Endothelial cell of umbilical vein (primary cell): ENCODE measurements around the gene TTLL5. TPM values are rescaled to one million over a fixed set of nuclear protein-coding genes. Genes with fewer than 3 reads are reported as not detected.

Experiments
- BruUV-seq: library from RNA; stranded (reverse); fragments of 400-500 nt; replicated peaks from 2 replicates; lab custom pipeline; 2021; lab: Mats Ljungman, UMichigan
- CTCF ChIA-PET: fragments of 300-600, 350-600 bp; sonication (Branson Sonifier 250); formaldehyde crosslinking; loops from one replicate; lab custom pipeline; 2021; ENCODE audit warnings: antibody characterized with exemption, inconsistent platforms; lab: Charles Lee
- POLR2A ChIA-PET: fragments of 300-600, 350-600 bp; sonication (Branson Sonifier 250); formaldehyde crosslinking; loops from one replicate; lab custom pipeline; 2021; ENCODE audit warnings: antibody characterized with exemption, inconsistent platforms; lab: Charles Lee
- DNase-seq: peaks from one replicate; pipeline ENCODE4 v3.0.0-alpha.2; 2011; ENCODE audit warnings: low read depth, low spot score
- FAIRE-seq: peaks from 2 replicates; lab custom pipeline; 2011; peaks lifted over from hg19 to GRCh38; lab: Jason Lieb, UNC
- H2AFZ ChIP-seq: 2 replicates; pipeline ENCODE4 v1.6.0; 2012; ENCODE audit warnings: low read depth, low read length, control low read depth, inconsistent platforms
- H3K27ac ChIP-seq: 2 replicates; pipeline ENCODE4 v1.5.1; 2011; ENCODE audit warnings: low read depth, mild to moderate bottlenecking, control low read depth, low read length, moderate library complexity; ENCODE audit not compliant: insufficient read depth
- H3K27me3 ChIP-seq, 2 experiments: 2 replicates each; pipeline versions ENCODE4 v1.6.0 to v1.6.1; 2011; ENCODE audit warnings: low read length in 2 of 2, mixed read lengths in 1 of 2; ENCODE audit not compliant: control insufficient read depth in 2 of 2, insufficient read depth in 2 of 2
- H3K36me3 ChIP-seq, 2 experiments: 2 replicates in 1 of 2; 3 replicates in 1 of 2; pipeline ENCODE4 v1.5.1; 2011; ENCODE audit warnings: low read length in 2 of 2, mild to moderate bottlenecking in 1 of 2, moderate library complexity in 1 of 2; ENCODE audit not compliant: control insufficient read depth in 2 of 2, insufficient read depth in 2 of 2; ENCODE audit errors: extremely low read depth in 1 of 2
- H3K4me1 ChIP-seq: 3 replicates; pipeline ENCODE4 v1.5.1; 2011; ENCODE audit warnings: mild to moderate bottlenecking, low read length; ENCODE audit not compliant: control insufficient read depth, insufficient read depth; ENCODE audit errors: extremely low read depth
- H3K4me2 ChIP-seq: 2 replicates; pipeline ENCODE4 v1.6.1; 2011; ENCODE audit warnings: low read length, control low read depth, mixed read lengths; ENCODE audit not compliant: insufficient read depth
- H3K4me3 ChIP-seq, 3 experiments: fragments of 200-600 bp in 1 of 3; sonication (generic), shearing (Covaris generic) in 1 of 3; replicated peaks in 1 of 3; 2 replicates each; pipeline ENCODE4 v1.5.1; 2011 to 2016; ENCODE audit warnings: control low read depth in 3 of 3, low read length in 3 of 3, mild to moderate bottlenecking in 2 of 3, inconsistent platforms in 1 of 3, low read depth in 1 of 3, moderate library complexity in 1 of 3; ENCODE audit not compliant: insufficient read depth in 1 of 3
- H3K79me2 ChIP-seq: 2 replicates; pipeline ENCODE4 v1.6.0; 2012; ENCODE audit warnings: low read length, inconsistent platforms; ENCODE audit not compliant: control insufficient read depth, insufficient read depth
- H3K9ac ChIP-seq: replicated peaks from 2 replicates; pipeline ENCODE3; 2011; ENCODE audit warnings: low read length, control low read depth; ENCODE audit not compliant: insufficient read depth; ENCODE audit errors: extremely low read depth
- H3K9me1 ChIP-seq: replicated peaks from 3 replicates; pipeline ENCODE4 v1.6.0; 2011; ENCODE audit warnings: mild to moderate bottlenecking, low read length; ENCODE audit not compliant: control insufficient read depth, insufficient read depth; ENCODE audit errors: extremely low read depth
- H3K9me3 ChIP-seq: replicated peaks from 2 replicates; pipeline ENCODE4 v1.5.1; 2012; ENCODE audit warnings: low read length, inconsistent platforms; ENCODE audit not compliant: control insufficient read depth, insufficient read depth
- H4K20me1 ChIP-seq: replicated peaks from 2 replicates; pipeline ENCODE3; 2011; ENCODE audit warnings: mild to moderate bottlenecking, low read length; ENCODE audit not compliant: control insufficient read depth, insufficient read depth; ENCODE audit errors: extremely low read depth
- EZH2 ChIP-seq: IDR thresholded peaks from 2 replicates; pipeline ENCODE4 v1.6.1; 2012; ENCODE audit warnings: borderline replicate concordance, low read depth, mild to moderate bottlenecking, moderate library complexity, low read length, inconsistent platforms; ENCODE audit not compliant: severe bottlenecking
- FOS ChIP-seq: IDR thresholded peaks from 2 replicates; pipeline ENCODE4 v1.6.1; 2011; ENCODE audit warnings: mild to moderate bottlenecking, low read length, moderate library complexity, borderline replicate concordance; ENCODE audit not compliant: insufficient read depth
- GATA2 ChIP-seq: IDR thresholded peaks from 2 replicates; pipeline ENCODE4 v1.7.0; 2011; ENCODE audit warnings: low read depth, mild to moderate bottlenecking, moderate library complexity, mixed read lengths, low read length; ENCODE audit not compliant: insufficient read length, insufficient read depth
- JUN ChIP-seq: IDR thresholded peaks from 2 replicates; pipeline ENCODE4 v1.6.1; 2011; ENCODE audit warnings: borderline replicate concordance, low read depth; ENCODE audit not compliant: insufficient read length, insufficient read depth
- MYC ChIP-seq: IDR thresholded peaks from one replicate; pipeline ENCODE4 v1.6.1; 2011; ENCODE audit warnings: mild to moderate bottlenecking, low read depth, low read length
- POLR2A ChIP-seq: IDR thresholded peaks from 2 replicates; pipeline ENCODE4 v1.6.1; 2012; ENCODE audit warnings: low read depth, mild to moderate bottlenecking, control low read depth, low read length
- POLR2AphosphoS5 ChIP-seq: IDR thresholded peaks from 2 replicates; pipeline ENCODE4 v1.6.1; 2012; ENCODE audit warnings: low read depth, mild to moderate bottlenecking, control low read depth, low read length, moderate library complexity; ENCODE audit not compliant: insufficient read depth
- dilution Hi-C: fragments of 300-500 bp; cut with MboI; formaldehyde crosslinking; loops from one replicate; pipeline ENCODE4 v1.15.0; 2019; ENCODE audit warnings: low sequenced_read_pairs; ENCODE audit not compliant: extremely low pct_ligation_motif_present
- intact Hi-C: fragments of 100-400 bp; cut with micrococcal nuclease; formaldehyde crosslinking; loops from one replicate; pipeline ENCODE4 v1.10.0; 2022
- polyA plus RNA-seq, 4 experiments: library from polyadenylated mRNA; depleted of rRNA in 3 of 4; stranded (reverse) in 3 of 4; unstranded in 1 of 4; fragments of >200 nt; gene quantifications; 2 replicates each; pipeline versions ENCODE4 v1.2.1 to v1.2.3, GENCODE V29; 2011 to 2012; ENCODE audit warnings: missing spikeins in 1 of 4
- total RNA-seq: library from RNA; stranded (reverse); gene quantifications from 2 replicates; pipeline ENCODE4 v1.2.3, GENCODE V29; 2021
- TF ChIP-seq, protein P1 (sequence below), 2 donors: IDR thresholded peaks; 1 replicate in 1 of 2; 2 replicates in 1 of 2; pipeline ENCODE4 v1.5.1; 2011; ENCODE audit warnings: low read length in 2 of 2, mild to moderate bottlenecking in 2 of 2, moderate library complexity in 2 of 2, control low read depth in 1 of 2, inconsistent platforms in 1 of 2, low read depth in 1 of 2; ENCODE audit not compliant: insufficient read depth in 1 of 2; ENCODE audit errors: extremely low read depth in 1 of 2
- TF ChIP-seq, protein P2 (sequence below): IDR thresholded peaks from 2 replicates; pipeline ENCODE4 v1.6.1; 2011; ENCODE audit not compliant: insufficient read depth, insufficient read length

The TTLL5 gene
- total and polyA plus RNA-seq, 2 donors (not counting 3 experiments of a cell fraction or from before 2014, with no cell fraction given): 33.2 to 93.6 TPM

DNA sequence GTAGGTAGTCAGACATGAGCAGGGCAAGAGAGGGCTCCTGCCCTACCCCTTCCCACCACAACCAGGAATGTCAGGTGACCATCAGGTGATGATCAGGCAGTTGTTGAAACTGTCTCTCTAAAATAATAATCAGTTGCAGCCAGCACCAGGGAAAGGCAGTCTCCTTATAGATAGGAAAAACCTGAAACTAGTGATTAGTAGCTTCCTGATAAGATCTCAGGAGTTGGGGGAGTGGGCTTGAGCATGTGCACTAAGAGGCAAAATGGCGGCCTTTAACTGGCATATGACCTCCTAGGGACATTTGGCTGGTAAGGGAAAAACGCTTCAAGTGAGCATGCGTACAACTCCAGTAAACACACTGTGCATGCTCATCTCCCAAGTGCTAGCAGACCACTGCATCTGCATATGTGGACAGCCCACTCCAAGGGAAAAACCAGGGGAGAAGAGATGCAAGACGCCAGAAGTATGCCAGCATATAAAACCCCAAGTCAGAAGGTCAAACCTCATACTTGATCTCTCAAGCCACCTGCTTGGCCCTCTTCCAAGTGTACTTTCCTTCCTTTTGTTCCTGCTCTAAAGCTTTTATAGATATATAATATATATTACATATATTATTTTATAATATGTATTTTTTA lies 283.7 kb downstream of the TTLL5 start:
- CTCF ChIA-PET: no interaction called here
- Histone ChIP-seq H3K4me2 (no peak overlapping the region), H3K9me1 (no peaks in the 10 kb centered on the region), H3K4me1 (no peaks in the 10 kb centered on the region), H4K20me1 (no peaks in the 10 kb centered on the region), H3K9me3 (no peaks in the 10 kb centered on the region), H3K27ac (no peak overlapping the region), H3K4me3 (no peak overlapping the region), H2AFZ (no peak overlapping the region), H3K9ac (no peak overlapping the region), H3K27me3 (no peaks in the 10 kb centered on the region), H3K79me2 (no peaks in the 10 kb centered on the region), H3K36me3 (peaks cover 0 to 3% of the 10 kb centered on the region in 2 experiments)
- FAIRE-seq (no peak), DNase-seq (no peak)
- no TSS peak for BruUV-seq
- intact Hi-C loops: no loop called here
- dilution Hi-C loops: no loop called here
- POLR2A ChIA-PET: no interaction called here
- TF ChIP-seq MYC (no peak), FOS (no peak), JUN (no peak), EZH2 (no peak), GATA2 (no peak), POLR2AphosphoS5 (no peak)

DNA sequence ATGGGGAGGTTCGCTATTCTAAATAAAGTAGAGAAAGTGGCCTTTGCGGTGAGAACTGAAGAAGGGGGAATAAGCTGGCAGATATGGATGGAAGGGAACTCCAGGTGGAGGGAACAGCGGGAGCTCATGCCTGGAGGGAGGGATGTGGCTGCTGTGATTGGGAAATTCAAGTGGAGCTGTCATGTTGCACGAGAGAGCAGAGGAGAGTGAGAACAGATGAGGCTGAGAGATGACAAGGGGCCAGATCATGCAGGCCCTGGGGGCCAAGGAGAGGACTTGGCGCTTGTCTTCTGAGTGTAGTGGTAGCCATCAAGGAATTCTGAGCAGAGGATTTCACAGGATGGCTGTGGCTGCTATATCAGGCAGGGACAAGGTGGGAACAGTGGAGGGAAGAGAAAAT lies 285.7 kb downstream of the TTLL5 start:
- Histone ChIP-seq H3K9ac (no peak overlapping the region), H3K27ac (no peak overlapping the region), H3K4me1 (no peaks in the 10 kb centered on the region), H3K9me1 (no peaks in the 10 kb centered on the region), H3K27me3 (no peaks in the 10 kb centered on the region), H3K9me3 (no peaks in the 10 kb centered on the region), H4K20me1 (no peaks in the 10 kb centered on the region), H3K36me3 (peaks cover 0 to 3% of the 10 kb centered on the region in 2 experiments), H3K4me2 (no peak overlapping the region), H3K4me3 (no peak overlapping the region), H3K79me2 (no peaks in the 10 kb centered on the region), H2AFZ (no peak overlapping the region)
- BruUV-seq: no TSS peak
- ChIA-PET POLR2A (no interaction called here), CTCF (interaction anchor here (0.8 to 1.3 kb wide), 3 partner anchors 36 to 238 kb away, joined by 3 read pairs; no protein-coding TSS in a partner anchor)
- intact Hi-C loops: no loop called here
- no peak for DNase-seq
- TF ChIP-seq POLR2AphosphoS5 (no peak), POLR2A (no peak), GATA2 (no peak), FOS (no peak), MYC (no peak), EZH2 (no peak), JUN (no peak)
- TF ChIP-seq, protein P1, sequence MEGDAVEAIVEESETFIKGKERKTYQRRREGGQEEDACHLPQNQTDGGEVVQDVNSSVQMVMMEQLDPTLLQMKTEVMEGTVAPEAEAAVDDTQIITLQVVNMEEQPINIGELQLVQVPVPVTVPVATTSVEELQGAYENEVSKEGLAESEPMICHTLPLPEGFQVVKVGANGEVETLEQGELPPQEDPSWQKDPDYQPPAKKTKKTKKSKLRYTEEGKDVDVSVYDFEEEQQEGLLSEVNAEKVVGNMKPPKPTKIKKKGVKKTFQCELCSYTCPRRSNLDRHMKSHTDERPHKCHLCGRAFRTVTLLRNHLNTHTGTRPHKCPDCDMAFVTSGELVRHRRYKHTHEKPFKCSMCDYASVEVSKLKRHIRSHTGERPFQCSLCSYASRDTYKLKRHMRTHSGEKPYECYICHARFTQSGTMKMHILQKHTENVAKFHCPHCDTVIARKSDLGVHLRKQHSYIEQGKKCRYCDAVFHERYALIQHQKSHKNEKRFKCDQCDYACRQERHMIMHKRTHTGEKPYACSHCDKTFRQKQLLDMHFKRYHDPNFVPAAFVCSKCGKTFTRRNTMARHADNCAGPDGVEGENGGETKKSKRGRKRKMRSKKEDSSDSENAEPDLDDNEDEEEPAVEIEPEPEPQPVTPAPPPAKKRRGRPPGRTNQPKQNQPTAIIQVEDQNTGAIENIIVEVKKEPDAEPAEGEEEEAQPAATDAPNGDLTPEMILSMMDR (IDR thresholded peaks at IDR 0.05; ENCODE audit: extremely low read depth in 1 of 2, insufficient read depth in 1 of 2, low read depth in 1 of 2, low read length in 2 of 2): no peak
- TF ChIP-seq, protein P2, sequence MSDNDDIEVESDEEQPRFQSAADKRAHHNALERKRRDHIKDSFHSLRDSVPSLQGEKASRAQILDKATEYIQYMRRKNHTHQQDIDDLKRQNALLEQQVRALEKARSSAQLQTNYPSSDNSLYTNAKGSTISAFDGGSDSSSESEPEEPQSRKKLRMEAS: no peak
- FAIRE-seq: no peak
- dilution Hi-C loops: no loop called here
